GM12878 (cell line): ENCODE results near the gene MTRR. TPM values are rescaled to one million over a fixed set of nuclear protein-coding genes. Genes with fewer than 3 reads are reported as not detected.

Experiments
- BCL3 ChIP-seq: IDR thresholded peaks from 2 replicates; pipeline ENCODE4 v1.6.1; 2011; ENCODE audit warnings: borderline replicate concordance, low read depth, mild to moderate bottlenecking, moderate library complexity, low read length; ENCODE audit not compliant: insufficient read depth, poor library complexity, severe bottlenecking
- BCLAF1 ChIP-seq: fragments of 450-650 bp; IDR thresholded peaks from 2 replicates; pipeline ENCODE4 v1.6.1; 2017; ENCODE audit warnings: antibody characterized with exemption, mild to moderate bottlenecking, moderate library complexity
- IKZF2 ChIP-seq, 2 experiments: fragments of 450-650 bp; IDR thresholded peaks; 2 replicates each; pipeline ENCODE4 v1.6.1; 2017; ENCODE audit warnings: mild to moderate bottlenecking in 2 of 2, moderate library complexity in 2 of 2
- IRF3 ChIP-seq: fragments of 450-650 bp; IDR thresholded peaks from 2 replicates; pipeline ENCODE4 v1.6.1; 2014; ENCODE audit warnings: mild to moderate bottlenecking
- ZNF274 ChIP-seq: IDR thresholded peaks from one replicate; pipeline ENCODE4 v1.8.0; 2011; ENCODE audit not compliant: insufficient read length, insufficient read depth
- polyA plus RNA-seq, 11 experiments: library from polyadenylated mRNA; depleted of rRNA in 4 of 11; unstranded in 6 of 11; stranded (reverse) in 5 of 11; fragments of >200 nt; fragmentation: Nextera tagmentation in 4 of 11; fragmentation: Illumina TruSeq in 1 of 11; extraction: Ambion mirVana in 4 of 11; extraction: Trizol in 1 of 11; gene quantifications; 1 replicate in 1 of 11; 2 replicates in 10 of 11; pipeline versions ENCODE4 v1.2.1 to v1.2.3, GENCODE V29; 2011 to 2016; ENCODE audit warnings: inconsistent platforms in 2 of 11, missing spikeins in 2 of 11, low read depth in 1 of 11
- total RNA-seq, 4 experiments: library from RNA; depleted of rRNA in 3 of 4; stranded (reverse); fragments of >200 nt in 3 of 4; fragmentation: Illumina TruSeq in 1 of 4; extraction: Trizol in 1 of 4; gene quantifications; 2 replicates each; pipeline versions ENCODE4 v1.2.1 to v1.2.3, GENCODE V29; 2013 to 2021
- TF ChIP-seq, protein P1 (sequence below): fragments of 450-650 bp; IDR thresholded peaks from 2 replicates; pipeline ENCODE4 v1.6.1; 2017; ENCODE audit warnings: mild to moderate bottlenecking, low read depth, inconsistent platforms; ENCODE audit not compliant: poor library complexity, severe bottlenecking

The MTRR gene
- total and polyA plus RNA-seq, 10 of the 15 experiments (the other 5 are each of a cell fraction or from before 2014, with no cell fraction given), result 13.8 to 76.9 (median 38.0) TPM

- TF ChIP-seq BCLAF1, result no peak
- TF ChIP-seq IRF3, result no peak
- no peak for TF ChIP-seq ZNF274
- TF ChIP-seq, protein P1, sequence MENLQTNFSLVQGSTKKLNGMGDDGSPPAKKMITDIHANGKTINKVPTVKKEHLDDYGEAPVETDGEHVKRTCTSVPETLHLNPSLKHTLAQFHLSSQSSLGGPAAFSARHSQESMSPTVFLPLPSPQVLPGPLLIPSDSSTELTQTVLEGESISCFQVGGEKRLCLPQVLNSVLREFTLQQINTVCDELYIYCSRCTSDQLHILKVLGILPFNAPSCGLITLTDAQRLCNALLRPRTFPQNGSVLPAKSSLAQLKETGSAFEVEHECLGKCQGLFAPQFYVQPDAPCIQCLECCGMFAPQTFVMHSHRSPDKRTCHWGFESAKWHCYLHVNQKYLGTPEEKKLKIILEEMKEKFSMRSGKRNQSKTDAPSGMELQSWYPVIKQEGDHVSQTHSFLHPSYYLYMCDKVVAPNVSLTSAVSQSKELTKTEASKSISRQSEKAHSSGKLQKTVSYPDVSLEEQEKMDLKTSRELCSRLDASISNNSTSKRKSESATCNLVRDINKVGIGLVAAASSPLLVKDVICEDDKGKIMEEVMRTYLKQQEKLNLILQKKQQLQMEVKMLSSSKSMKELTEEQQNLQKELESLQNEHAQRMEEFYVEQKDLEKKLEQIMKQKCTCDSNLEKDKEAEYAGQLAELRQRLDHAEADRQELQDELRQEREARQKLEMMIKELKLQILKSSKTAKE, result no peak
- TF ChIP-seq IKZF2 (IDR thresholded peaks at IDR 0.05), result no peak
- TF ChIP-seq BCL3, result no peak
- TF ChIP-seq, all 136 proteins: peak for 0
Measured at GRCh38 chr5:7850395-7851239, 18.3 kb upstream of the MTRR start, which contains the start of gene CFAP90 (continued).
